HFFc6 (cell line): ENCODE data around the gene PARD3B. TPM values are rescaled to one million over a fixed set of nuclear protein-coding genes. Genes with fewer than 3 reads are reported as not detected.

Source experiments
- DNase-seq: peaks from one replicate; pipeline ENCODE4 v3.0.0-alpha.2; 2018
- H3K27ac Mint-ChIP-seq: 2 replicates; pipeline ENCODE4 v1.8.0; 2020; ENCODE audit warnings: mild to moderate bottlenecking, mixed read lengths
- H3K27me3 Mint-ChIP-seq: 2 replicates; pipeline ENCODE4 v1.8.0; 2021; ENCODE audit warnings: mild to moderate bottlenecking, moderate library complexity, mixed read lengths; ENCODE audit not compliant: insufficient read depth
- H3K36me3 Mint-ChIP-seq: 2 replicates; pipeline ENCODE4 v1.8.0; 2021; ENCODE audit warnings: low read depth, mixed read lengths
- H3K4me1 Mint-ChIP-seq: 2 replicates; pipeline ENCODE4 v1.8.0; 2020; ENCODE audit warnings: low read depth, mixed read lengths
- H3K4me3 Mint-ChIP-seq: 2 replicates; pipeline ENCODE4 v1.8.0; 2020; ENCODE audit warnings: mild to moderate bottlenecking, moderate library complexity, mixed read lengths
- H3K9me3 Mint-ChIP-seq: 2 replicates; pipeline ENCODE4 v1.8.0; 2020; ENCODE audit warnings: mild to moderate bottlenecking, mixed read lengths
- CTCF ChIP-seq: fragments of 200-600 bp; sonication (generic); IDR thresholded peaks from 2 replicates; pipeline ENCODE4 v1.5.0; 2021; ENCODE audit warnings: antibody characterized with exemption, mild to moderate bottlenecking
- total RNA-seq, 6 experiments: library from RNA; stranded (reverse); fragmentation: NEBNext Ultra II Directional; extraction: Animal tissue kit (Norgen Biotek cat#: 25700); gene quantifications; 2 replicates in 1 of 6; 3 replicates in 5 of 6; pipeline ENCODE4 v1.2.3, GENCODE V29; 2021

Gene PARD3B
- total RNA-seq, 6 experiments from 2014 or later: 14.0 to 22.4 (median 15.3) TPM

- Mint-ChIP-seq H3K4me3 (no peak overlapping the region), H3K9me3 (no peaks in the 10 kb centered on the region), H3K27ac (no peak overlapping the region), H3K4me1 (peaks cover 13% of the 10 kb centered on the region), H3K36me3 (peaks cover 6% of the 10 kb centered on the region; the same call in 1 of the 2 replicates), H3K27me3 (no peaks in the 10 kb centered on the region; the same call in none of the 2 replicates)
- no peak for TF ChIP-seq CTCF
- DNase-seq: no peak
These were observed 635.5 kb downstream of the PARD3B start for GRCh38 chr2:205180730-205181129.

GRCh38 chr2:205187731-205188130, 642.5 kb downstream of the PARD3B start:
- peaks cover 6% of the 10 kb centered on the region; the same call in 1 of the 2 replicates for H3K36me3 Mint-ChIP-seq
- H3K9me3 Mint-ChIP-seq: no peaks in the 10 kb centered on the region
- H3K4me1 Mint-ChIP-seq: peaks cover 7% of the 10 kb centered on the region
- DNase-seq: no peak
- no peaks in the 10 kb centered on the region; the same call in 1 of the 2 replicates for H3K27me3 Mint-ChIP-seq
- no peak for TF ChIP-seq CTCF
- no peak overlapping the region for H3K27ac Mint-ChIP-seq
- H3K4me3 Mint-ChIP-seq: no peak overlapping the region

DNA sequence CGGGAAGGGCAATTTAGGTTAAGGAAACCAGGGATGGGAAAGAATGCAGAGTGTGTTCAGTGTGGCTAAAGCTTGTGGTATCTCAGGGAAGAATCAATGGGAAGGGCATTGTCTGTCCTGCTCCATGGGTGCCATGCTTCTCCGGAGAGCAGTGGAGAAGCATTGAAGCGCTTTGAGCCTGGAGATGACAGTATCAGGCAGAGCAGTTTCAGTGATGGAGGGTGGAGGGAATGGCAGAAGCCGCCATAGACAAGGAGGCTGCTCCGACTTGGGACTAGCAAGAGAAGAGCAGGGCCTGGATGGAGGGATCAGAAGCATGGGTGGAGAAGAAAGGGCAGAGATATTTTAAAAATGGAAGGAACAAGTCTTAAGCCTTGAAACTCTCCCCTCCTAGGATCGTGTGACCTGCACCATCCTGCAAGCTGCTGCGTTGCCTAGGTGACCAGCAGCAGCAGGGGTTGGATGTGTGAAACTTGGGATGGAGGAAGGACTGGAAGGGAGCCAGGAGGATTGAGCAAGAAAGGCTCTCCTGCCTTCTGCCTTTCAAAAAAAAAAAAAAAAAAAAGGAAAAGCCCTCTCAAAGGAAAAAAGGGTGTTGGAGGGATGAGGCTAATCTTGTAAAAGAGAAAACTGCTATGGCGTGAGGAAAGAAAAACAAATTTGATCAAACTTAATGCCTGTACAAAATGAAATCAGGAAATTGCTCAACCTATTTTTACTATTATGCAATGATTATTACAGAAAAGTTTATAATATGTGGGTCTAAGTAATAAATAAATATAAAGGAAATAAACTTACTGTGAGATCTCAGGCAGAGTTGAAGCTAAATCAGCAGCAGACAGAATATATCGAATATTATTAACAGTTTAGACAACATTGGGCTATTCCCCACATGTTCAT, 643.2 kb downstream of the PARD3B start:
- Mint-ChIP-seq H3K36me3 (peaks cover 5% of the 10 kb centered on the region; the same call in 1 of the 2 replicates), H3K4me1 (peaks cover 4% of the 10 kb centered on the region), H3K27me3 (no peaks in the 10 kb centered on the region; the same call in 1 of the 2 replicates), H3K9me3 (no peaks in the 10 kb centered on the region), H3K27ac (no peak overlapping the region), H3K4me3 (no peak overlapping the region)
- TF ChIP-seq CTCF: no peak
- DNase-seq: no peak

DNA sequence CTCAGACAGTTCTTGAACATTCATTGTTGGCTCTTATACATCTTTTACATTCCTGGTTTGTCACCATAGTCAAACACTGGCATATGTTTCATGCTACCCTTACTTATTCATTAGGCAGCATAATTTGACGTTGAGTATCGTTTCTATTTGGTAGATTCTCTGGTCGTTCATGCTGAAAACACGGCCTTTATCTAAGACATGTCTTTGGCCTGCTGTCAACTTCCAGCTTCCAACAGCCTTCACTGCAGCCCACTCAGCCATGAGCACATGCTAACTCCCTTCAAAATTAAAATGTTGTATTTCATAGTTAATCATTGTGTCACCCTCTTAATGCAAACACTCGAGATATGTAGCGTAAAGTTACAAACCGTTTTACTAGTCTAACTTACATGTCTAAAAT, 644.0 kb downstream of the PARD3B start:
- Mint-ChIP-seq H3K27ac (no peak overlapping the region), H3K36me3 (no peaks in the 10 kb centered on the region), H3K27me3 (no peaks in the 10 kb centered on the region), H3K9me3 (no peaks in the 10 kb centered on the region), H3K4me1 (no peaks in the 10 kb centered on the region), H3K4me3 (no peak overlapping the region)
- DNase-seq: no peak
- no peak for TF ChIP-seq CTCF

- Mint-ChIP-seq H3K27ac (no peak overlapping the region), H3K4me1 (no peaks in the 10 kb centered on the region), H3K9me3 (no peaks in the 10 kb centered on the region)
These were observed 645.3 kb downstream of the PARD3B start for GRCh38 chr2:205190528-205190927.

More at GRCh38 chr2:205190528-205190927, 645.3 kb downstream of the PARD3B start:
- H3K4me3 Mint-ChIP-seq: no peak overlapping the region
- DNase-seq: no peak
- H3K27me3 Mint-ChIP-seq: no peaks in the 10 kb centered on the region
- no peaks in the 10 kb centered on the region for H3K36me3 Mint-ChIP-seq
- no peak for TF ChIP-seq CTCF
